Erythroblast (primary cell): ENCODE results near the gene ALG12.

ENCODE experiments used
- GATA1 ChIP-seq: IDR thresholded peaks from 2 replicates; pipeline ENCODE4 v1.6.1; 2011; ENCODE audit warnings: low read depth, mild to moderate bottlenecking, control low read depth, low read length, moderate library complexity
- POLR2A ChIP-seq: IDR thresholded peaks from 2 replicates; pipeline ENCODE4 v1.6.1; 2011; ENCODE audit warnings: mild to moderate bottlenecking, low read length

DNA sequence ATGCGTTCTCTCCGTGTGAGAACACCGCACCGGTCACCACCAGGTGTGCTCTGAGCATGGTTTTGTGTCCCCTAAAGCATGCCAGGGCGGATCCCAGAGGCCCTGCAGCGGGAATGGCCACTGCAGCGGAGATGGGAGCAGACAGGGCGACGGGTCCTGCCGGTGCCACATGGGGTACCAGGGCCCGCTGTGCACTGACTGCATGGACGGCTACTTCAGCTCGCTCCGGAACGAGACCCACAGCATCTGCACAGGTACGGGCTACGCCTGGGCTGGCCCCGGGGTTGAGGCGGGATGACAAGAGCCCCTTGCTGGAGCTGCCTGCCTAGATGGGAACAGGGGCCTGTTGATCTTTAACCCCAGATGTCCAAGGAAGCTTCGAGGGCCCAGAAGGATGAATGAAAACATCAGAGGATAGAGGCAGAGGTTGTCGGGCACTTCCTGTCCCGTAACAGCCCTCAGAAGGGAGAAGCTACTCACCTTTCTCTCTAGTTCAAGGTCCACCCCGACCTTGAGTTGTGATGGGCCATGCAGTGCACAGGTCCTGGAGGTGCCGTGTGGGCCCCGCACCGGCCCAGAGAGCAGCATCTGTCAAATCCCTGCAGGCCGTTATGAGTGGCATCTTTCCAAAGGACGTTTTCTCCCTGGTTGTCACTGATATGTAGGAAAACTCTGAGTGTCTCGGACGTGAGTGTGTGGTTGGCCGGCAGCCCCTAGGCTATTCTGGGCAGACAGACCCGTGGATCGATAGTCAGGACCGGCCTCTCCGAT is 3.5 kb upstream of the ALG12 start:
- no peak for TF ChIP-seq POLR2A
- no peak for TF ChIP-seq GATA1
